C4-2B (cell line): ENCODE results near the gene C11orf54.
"Not testable (repeated sequence)": the region's sequence is repeated elsewhere in the genome, so short reads cannot be mapped to it uniquely, and the experiment has no call there.

Source experiments
- H3K27ac ChIP-seq: fragments of 450-650 bp; 2 replicates; pipeline ENCODE4 v1.5.1; 2017
- ZFX ChIP-seq: fragments of 450-650 bp; IDR thresholded peaks from 2 replicates; pipeline ENCODE4 v1.6.1; 2017
- TF ChIP-seq, protein P1 (sequence below): fragments of 450-650 bp; conservative IDR thresholded peaks from 2 replicates; pipeline ENCODE4 v1.5.1; 2017; ENCODE audit warnings: mild to moderate bottlenecking

The C11orf54 gene

DNA sequence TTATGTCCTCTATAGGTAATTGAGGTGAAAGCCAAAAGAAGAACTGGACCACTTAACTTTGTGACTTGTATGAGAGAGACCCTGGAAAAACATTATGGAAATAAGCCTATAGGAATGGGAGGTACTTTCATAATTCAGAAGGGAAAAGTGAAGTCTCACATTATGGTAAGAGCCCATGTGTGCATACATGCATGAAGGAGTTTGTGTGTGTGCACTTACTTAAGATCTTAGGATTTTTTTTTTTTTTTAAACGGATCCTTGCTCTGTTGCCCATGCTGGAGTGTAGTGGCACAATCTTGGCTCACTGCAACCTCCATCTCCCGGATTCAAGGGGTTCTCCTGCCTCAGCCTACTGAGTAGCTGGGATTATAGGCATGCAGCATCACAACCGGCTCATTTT lies 15.8 kb downstream of the C11orf54 start:
- no peak overlapping the region for H3K27ac ChIP-seq
- TF ChIP-seq ZFX: no peak
- TF ChIP-seq, protein P1, sequence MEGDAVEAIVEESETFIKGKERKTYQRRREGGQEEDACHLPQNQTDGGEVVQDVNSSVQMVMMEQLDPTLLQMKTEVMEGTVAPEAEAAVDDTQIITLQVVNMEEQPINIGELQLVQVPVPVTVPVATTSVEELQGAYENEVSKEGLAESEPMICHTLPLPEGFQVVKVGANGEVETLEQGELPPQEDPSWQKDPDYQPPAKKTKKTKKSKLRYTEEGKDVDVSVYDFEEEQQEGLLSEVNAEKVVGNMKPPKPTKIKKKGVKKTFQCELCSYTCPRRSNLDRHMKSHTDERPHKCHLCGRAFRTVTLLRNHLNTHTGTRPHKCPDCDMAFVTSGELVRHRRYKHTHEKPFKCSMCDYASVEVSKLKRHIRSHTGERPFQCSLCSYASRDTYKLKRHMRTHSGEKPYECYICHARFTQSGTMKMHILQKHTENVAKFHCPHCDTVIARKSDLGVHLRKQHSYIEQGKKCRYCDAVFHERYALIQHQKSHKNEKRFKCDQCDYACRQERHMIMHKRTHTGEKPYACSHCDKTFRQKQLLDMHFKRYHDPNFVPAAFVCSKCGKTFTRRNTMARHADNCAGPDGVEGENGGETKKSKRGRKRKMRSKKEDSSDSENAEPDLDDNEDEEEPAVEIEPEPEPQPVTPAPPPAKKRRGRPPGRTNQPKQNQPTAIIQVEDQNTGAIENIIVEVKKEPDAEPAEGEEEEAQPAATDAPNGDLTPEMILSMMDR: no peak

DNA sequence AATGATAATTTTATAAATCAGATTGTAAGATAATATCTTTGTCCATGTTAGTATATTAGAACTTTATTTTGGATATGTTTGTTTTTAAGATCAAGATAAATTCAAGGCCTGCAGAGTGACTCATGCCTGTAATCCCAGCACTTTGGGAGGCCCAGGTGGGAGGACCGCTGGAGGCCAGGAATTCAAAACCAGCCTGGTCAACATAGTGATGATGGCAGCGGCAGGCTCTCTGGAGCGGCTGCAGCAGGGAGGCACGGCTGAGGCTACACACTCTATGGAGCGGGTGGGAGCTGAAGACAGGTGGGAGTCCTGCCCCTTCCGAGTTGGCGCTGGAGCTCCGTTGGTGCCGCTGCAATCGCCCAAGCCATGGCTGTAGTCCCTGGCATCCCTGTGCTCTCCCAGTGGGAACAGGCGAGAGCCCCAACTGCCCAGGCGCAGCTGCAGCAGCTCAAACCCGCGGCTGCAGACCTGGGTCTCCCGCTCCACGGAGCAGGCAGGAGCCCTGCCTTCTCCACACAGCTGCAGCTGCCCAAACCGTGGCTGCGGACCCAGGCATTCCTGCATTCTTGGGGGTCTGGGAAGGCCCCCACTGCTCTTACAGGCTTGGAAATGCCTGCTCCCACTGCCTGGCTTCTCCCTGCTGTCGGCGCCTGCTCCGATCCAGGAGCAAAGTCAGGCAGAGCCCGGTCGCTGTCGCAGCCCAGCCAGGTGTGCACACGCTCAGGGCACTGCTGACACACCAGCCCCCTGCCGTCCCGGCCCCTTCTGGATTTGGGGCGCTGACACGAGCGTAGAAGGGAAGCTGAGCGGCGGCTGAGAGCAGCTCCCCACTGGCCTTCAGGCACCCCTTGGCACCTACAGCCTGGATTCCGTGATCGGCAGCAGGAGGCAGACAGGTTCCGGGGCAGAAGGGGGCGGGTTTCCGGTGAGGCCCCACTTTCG lies 16.7 kb downstream of the C11orf54 start:
- TF ChIP-seq, protein P1: no peak
- no peak for TF ChIP-seq ZFX
- no peak overlapping the region for H3K27ac ChIP-seq

DNA sequence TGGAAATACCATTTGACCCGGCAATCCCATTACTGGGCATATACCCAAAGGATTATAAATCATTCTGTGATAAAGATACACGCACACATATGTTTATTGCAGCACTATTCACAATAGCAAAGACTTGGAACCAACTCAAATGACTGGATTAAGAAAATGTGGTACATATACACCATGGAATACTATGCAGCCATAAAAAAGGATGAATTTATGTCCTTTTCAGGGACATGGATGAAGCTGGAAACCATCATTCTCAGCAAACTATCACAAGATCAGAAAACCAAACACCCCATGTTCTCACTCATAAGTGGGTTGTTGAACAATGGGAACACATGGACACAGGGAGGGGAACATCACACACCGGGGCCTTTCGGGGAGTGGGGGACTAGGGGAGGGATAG lies 17.7 kb downstream of the C11orf54 start:
- not testable (repeated sequence) for H3K27ac ChIP-seq

DNA sequence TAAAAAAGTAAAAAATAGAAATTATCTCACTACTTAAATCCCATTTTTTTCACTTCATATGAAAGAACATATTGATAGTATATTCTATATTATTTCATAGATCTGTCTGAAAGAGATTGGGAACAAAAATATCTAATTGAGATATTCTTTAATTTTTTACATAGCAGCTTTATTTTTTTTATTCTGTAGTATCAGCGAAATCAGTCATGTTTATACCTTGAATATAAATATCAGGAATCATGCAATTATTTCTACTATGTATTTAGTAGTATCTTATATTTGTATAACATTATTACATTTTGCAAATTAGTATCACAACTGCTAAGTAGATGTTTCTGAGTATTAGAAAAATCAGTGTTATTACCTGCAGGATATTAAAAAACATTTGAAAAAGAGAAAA lies 20.4 kb downstream of the C11orf54 start:
- TF ChIP-seq, protein P1: no peak
- no peak for TF ChIP-seq ZFX
- H3K27ac ChIP-seq: no peak overlapping the region

DNA sequence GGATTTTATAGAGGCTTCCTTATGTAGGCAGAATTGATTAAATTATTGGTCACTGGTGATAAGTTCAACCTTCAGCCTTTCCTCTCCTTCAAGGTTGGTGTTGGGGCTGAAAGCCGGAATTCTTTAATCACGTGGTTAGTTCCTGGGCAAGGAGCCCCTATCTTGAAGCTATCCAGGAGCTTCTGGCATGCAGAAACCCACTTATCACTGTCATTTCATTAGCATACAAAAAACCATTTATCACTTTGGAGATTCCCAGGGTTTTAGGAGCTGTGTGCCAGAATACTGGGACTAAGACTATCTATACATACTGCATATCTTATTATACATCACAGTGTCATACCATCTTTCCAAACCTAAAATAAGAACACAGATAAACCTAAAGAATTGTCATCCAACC lies 24.1 kb downstream of the C11orf54 start:
- no peak overlapping the region for H3K27ac ChIP-seq

DNA sequence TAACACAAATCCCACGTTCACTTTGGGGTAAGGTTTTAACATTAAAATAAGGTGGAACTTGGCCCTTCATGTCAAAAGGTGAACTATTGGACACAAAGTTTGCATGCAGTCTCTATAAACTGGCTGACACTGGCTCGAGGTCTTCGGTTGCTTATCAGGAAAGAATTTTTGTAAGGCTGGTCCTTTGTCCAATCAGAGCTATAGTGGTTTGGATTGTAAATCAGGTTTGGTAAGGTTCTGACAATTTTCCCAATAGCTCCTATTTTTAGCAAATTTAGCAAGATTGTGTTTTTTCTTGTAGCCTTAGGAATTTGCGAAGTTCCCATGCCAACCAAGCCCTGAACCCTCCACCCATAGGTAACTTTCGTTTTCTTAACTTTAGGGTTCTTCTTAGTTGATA lies 25.0 kb downstream of the C11orf54 start:
- no peak overlapping the region for H3K27ac ChIP-seq
- TF ChIP-seq, protein P1: no peak
- no peak for TF ChIP-seq ZFX

More for the DNA sequence above, 24.1 kb downstream of the C11orf54 start:
- TF ChIP-seq, protein P1: no peak
- TF ChIP-seq ZFX: no peak

DNA sequence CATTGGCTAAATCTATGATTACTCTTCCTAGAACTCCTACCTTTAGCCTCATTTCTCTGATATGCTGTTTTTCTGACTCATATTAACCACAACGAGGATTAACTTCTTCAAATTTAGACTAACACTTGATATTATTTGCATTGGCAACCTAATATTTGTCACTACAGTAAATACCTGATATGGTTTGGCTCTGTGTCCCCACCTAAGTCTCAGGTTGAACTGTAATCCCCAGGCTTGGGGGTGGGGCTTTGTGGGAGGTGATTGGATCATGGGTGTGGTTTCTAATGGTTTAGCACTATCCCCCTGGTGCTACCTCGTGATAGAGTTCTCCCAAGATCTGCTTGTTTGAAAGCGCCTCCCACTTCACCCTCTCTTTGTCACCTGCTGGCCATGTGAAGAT lies 25.5 kb downstream of the C11orf54 start:
- H3K27ac ChIP-seq: no peak overlapping the region
- TF ChIP-seq, protein P1: no peak
- no peak for TF ChIP-seq ZFX

DNA sequence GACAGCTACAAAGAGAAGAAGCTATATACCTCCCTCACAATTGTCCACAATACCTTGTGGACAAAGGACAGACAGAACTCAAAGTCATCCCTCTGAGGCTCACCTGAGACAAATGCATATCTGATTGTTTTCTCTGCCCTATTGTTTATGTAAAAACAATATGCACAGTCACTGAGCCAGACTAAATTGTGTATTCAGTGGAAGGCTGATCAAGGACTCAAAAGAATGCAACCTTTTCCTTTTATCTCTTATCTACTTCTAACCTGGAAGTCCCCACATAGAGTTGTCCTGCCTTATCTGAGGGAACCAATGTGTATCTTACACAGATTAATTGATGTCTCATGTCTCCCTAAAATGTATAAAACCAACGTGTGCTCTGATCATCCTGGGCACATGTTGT lies 28.7 kb downstream of the C11orf54 start:
- TF ChIP-seq, protein P1: no peak
- TF ChIP-seq ZFX: no peak
- no peak overlapping the region for H3K27ac ChIP-seq
